Subcutaneous preadipocyte (primary cell): Measurements from ENCODE around the gene SERPINE3. TPM values are rescaled to one million over a fixed set of nuclear protein-coding genes. Genes with fewer than 3 reads are reported as not detected.

ENCODE experiments used
- small RNA-seq: library from RNA; depleted of rRNA; stranded (forward); fragments of <200 nt; gene quantifications from one replicate; pipeline ENCODE3, GENCODE V24; 2012
- total RNA-seq: library from RNA; depleted of rRNA; stranded (reverse); fragments of >200 nt; gene quantifications from 2 replicates; pipeline ENCODE4 v1.2.3, GENCODE V29; 2012

The SERPINE3 gene
- total RNA-seq = under 0.01 TPM in 1 of 2 replicates, not detected in the other

DNA sequence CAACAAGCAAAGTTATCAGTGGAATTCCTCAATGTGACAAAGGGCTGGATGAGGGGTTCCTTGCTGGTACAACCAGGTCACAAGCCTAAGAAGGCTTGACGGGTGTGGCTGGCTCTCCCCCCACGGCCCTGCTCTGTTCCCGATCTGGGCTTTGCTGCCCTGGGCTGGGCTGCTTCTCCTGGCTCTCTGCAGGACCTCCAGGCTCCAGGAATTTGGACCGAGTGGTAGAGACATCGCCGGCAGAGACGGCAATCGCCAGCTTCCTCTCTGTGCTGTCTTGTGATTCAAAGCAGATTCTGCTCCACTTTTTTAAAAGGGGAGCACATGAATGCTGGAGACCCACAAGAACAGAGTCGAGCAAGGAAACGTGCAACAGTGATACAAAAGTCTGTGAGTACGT lies at the start of gene SERPINE3:
TSS of gene SERPINE3 (plus strand) at position 338 of the 400 bp plus-strand sequence. CDS start 1,401 bp downstream, outside the sequence.

Small RNA genes within 50 kb of the gene (small RNA-seq; reads per million reads assigned to genes)
- gene MIR5693 = not detected

Other genes with a start within 250 kb of the SERPINE3 start
- not detected in 2 replicates for gene C13orf42, start 228.4 kb upstream of the SERPINE3 start, total RNA-seq
- 1.4 and 1.8 TPM in 2 replicates for gene FAM124A, start 117.3 kb upstream of the SERPINE3 start, total RNA-seq
- 42.3 and 58.1 TPM in 2 replicates for gene INTS6, start 113.3 kb downstream of the SERPINE3 start, total RNA-seq
- gene WDFY2, start 244.8 kb downstream of the SERPINE3 start, total RNA-seq = 10.3 and 16.0 TPM in 2 replicates